Temporal lobe (tissue), 1 donor: ENCODE results near the gene CT45A5. TPM values are rescaled to one million over a fixed set of nuclear protein-coding genes. Genes with fewer than 3 reads are reported as not detected.

ENCODE experiments used
- total RNA-seq: library from RNA; depleted of rRNA; stranded (reverse); fragments of >200 nt; gene quantifications from one replicate; pipeline ENCODE4 v1.2.3, GENCODE V29; 2014

CT45A5 gene
- total RNA-seq, 1 donor from 2014 or later, result not detected

Other genes with a start within 250 kb of the CT45A5 start
- gene CT45A1, start 71.9 kb downstream of the CT45A5 start, total RNA-seq, result not detected
- gene CT45A3, start 17.3 kb downstream of the CT45A5 start, total RNA-seq, result not detected
- gene CT45A6, start 17.3 kb upstream of the CT45A5 start, total RNA-seq, result not detected
- not detected for gene CT45A2, start 34.5 kb upstream of the CT45A5 start, total RNA-seq
- not detected for gene CT45A7, start 51.8 kb upstream of the CT45A5 start, total RNA-seq
- not detected for gene CT45A8, start 69.0 kb upstream of the CT45A5 start, total RNA-seq
- not detected for gene CT45A9, start 86.3 kb upstream of the CT45A5 start, total RNA-seq
- not detected for gene CT45A10, start 107.9 kb upstream of the CT45A5 start, total RNA-seq
- gene SAGE1, start 108.2 kb upstream of the CT45A5 start, total RNA-seq, result not detected
- 17.2 TPM for gene MMGT1, start 188.5 kb upstream of the CT45A5 start, total RNA-seq
- gene SLC9A6, start 199.9 kb upstream of the CT45A5 start, total RNA-seq, result 99.6 TPM